Measurements from ENCODE around the gene PELI2. TPM values are rescaled to one million over a fixed set of nuclear protein-coding genes. Genes with fewer than 3 reads are reported as not detected.
"Not testable (repeated sequence)": the region's sequence is repeated elsewhere in the genome, so short reads cannot be mapped to it uniquely, and the experiment has no call there.

PELI2 gene
- total RNA-seq, 4 donors from 2014 or later, result 2.5 to 5.8 (median 4.2) TPM

- no peaks in the 10 kb centered on the region for H3K27me3 ChIP-seq
- in situ Hi-C loops (cut with MboI; ENCODE audit: low sequenced_read_pairs in 4 of 4), result no loop called here
- H3K36me3 ChIP-seq, result no peaks in the 10 kb centered on the region
- no peaks in the 10 kb centered on the region for H3K4me1 ChIP-seq
- ATAC-seq, result no peak
- intact Hi-C loops (cut with DNase I; ENCODE audit: low total_unique reads), result no loop called here
- no peak overlapping the region for H3K4me3 ChIP-seq
- no peak for DNase-seq
- H3K9me3 ChIP-seq, result peaks cover 0 to 4% (median 0%) of the 10 kb centered on the region in 3 donors
- H3K27ac ChIP-seq, result no peak overlapping the region
- TF ChIP-seq, protein P1, sequence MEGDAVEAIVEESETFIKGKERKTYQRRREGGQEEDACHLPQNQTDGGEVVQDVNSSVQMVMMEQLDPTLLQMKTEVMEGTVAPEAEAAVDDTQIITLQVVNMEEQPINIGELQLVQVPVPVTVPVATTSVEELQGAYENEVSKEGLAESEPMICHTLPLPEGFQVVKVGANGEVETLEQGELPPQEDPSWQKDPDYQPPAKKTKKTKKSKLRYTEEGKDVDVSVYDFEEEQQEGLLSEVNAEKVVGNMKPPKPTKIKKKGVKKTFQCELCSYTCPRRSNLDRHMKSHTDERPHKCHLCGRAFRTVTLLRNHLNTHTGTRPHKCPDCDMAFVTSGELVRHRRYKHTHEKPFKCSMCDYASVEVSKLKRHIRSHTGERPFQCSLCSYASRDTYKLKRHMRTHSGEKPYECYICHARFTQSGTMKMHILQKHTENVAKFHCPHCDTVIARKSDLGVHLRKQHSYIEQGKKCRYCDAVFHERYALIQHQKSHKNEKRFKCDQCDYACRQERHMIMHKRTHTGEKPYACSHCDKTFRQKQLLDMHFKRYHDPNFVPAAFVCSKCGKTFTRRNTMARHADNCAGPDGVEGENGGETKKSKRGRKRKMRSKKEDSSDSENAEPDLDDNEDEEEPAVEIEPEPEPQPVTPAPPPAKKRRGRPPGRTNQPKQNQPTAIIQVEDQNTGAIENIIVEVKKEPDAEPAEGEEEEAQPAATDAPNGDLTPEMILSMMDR (IDR thresholded peaks at IDR 0.05 in 4 of 5, conservative IDR thresholded peaks at IDR 0.05 in 1 of 5), result no peak
- no peak for TF ChIP-seq POLR2A (IDR thresholded peaks at IDR 0.05)
These were observed 44.3 kb downstream of the PELI2 start for GRCh38 chr14:56162476-56162875.

GRCh38 chr14:56166579-56166978 lies 48.4 kb downstream of the PELI2 start:
- H3K9me3 ChIP-seq; H3K27ac ChIP-seq; H3K4me3 ChIP-seq; H3K36me3 ChIP-seq; H3K27me3 ChIP-seq; DNase-seq; H3K4me1 ChIP-seq; in situ Hi-C loops (cut with MboI; ENCODE audit: low sequenced_read_pairs in 4 of 4); intact Hi-C loops (cut with DNase I; ENCODE audit: low total_unique reads); ATAC-seq: not testable (repeated sequence)

DNA sequence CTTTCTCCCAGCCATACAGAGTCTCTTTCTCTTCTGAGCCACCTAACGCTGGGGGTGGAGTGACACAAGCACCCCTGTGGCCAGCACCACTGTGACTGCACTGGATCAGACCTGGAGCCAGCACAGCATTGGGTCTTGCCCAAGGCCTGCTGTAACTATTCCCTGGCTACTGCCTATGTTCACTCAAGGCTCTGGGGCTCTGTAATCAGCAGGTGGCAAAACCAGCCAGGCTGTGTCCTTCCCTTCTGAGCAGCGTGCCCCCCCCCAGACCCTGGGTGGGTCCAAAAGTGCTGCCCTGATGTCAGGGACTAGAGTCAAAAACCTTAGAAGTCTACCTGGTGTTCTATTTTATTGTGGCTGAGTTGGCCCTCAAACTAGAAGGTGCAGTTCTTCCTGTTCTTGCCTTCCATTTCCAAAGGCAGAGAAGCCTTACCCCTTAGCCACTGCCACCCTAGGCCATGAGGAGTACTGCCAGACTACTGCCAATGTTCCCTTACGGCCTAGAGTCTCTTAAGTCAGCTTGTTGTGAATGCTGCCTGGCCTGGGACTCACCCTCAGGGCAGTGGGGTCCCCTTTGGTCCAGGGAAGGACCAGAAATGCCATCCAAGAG lies 49.9 kb downstream of the PELI2 start:
- Histone ChIP-seq H3K4me1 (peaks cover 0 to 7% of the 10 kb centered on the region in 2 donors), H3K27me3 (no peaks in the 10 kb centered on the region), H3K9me3 (peaks cover 0 to 4% (median 0%) of the 10 kb centered on the region in 3 donors), H3K27ac (no peak overlapping the region), H3K4me3 (no peak overlapping the region), H3K36me3 (no peaks in the 10 kb centered on the region)
- no peak for ATAC-seq
- no peak for TF ChIP-seq POLR2A (IDR thresholded peaks at IDR 0.05)
- TF ChIP-seq, protein P1 (IDR thresholded peaks at IDR 0.05 in 4 of 5, conservative IDR thresholded peaks at IDR 0.05 in 1 of 5), result no peak
- in situ Hi-C loops (cut with MboI; ENCODE audit: low sequenced_read_pairs in 4 of 4) (no loop called here), intact Hi-C loops (cut with DNase I; ENCODE audit: low total_unique reads) (no loop called here)
- no peak for DNase-seq

DNA sequence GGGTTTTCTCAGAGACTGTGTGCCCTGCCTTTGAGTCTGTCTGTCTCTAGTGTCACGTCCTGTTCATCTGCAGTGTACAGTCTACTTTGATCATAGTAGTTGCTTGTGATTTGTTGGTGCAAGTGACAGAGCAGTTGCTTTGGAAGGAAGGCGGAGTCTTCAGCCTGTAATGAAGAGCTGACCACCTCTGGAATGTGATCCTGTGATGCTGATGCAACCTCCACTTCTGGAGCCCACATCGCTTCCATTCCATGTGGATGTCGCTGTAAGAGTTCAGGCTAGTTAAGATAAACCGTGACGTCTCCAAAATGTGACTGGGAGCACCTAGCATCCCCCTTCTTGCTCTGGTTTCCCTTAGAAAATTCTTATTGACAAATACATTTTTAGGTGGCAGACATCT lies 51.8 kb downstream of the PELI2 start:
- TF ChIP-seq POLR2A (IDR thresholded peaks at IDR 0.05), result no peak
- TF ChIP-seq, protein P1 (IDR thresholded peaks at IDR 0.05 in 4 of 5, conservative IDR thresholded peaks at IDR 0.05 in 1 of 5), result no peak
- Histone ChIP-seq H3K4me1 (peaks cover 0 to 7% of the 10 kb centered on the region in 2 donors), H3K9me3 (no peaks in the 10 kb centered on the region), H3K27me3 (no peaks in the 10 kb centered on the region), H3K4me3 (no peak overlapping the region), H3K36me3 (no peaks in the 10 kb centered on the region), H3K27ac (no peak overlapping the region)
- intact Hi-C loops (cut with DNase I; ENCODE audit: low total_unique reads) (no loop called here), in situ Hi-C loops (cut with MboI; ENCODE audit: low sequenced_read_pairs in 4 of 4) (no loop called here)
- DNase-seq, result no peak
- no peak for ATAC-seq

GRCh38 chr14:56170877-56171422 lies 52.7 kb downstream of the PELI2 start:
- no peak for DNase-seq
- H3K4me1 ChIP-seq, result peaks cover 0 to 7% of the 10 kb centered on the region in 2 donors
- no peaks in the 10 kb centered on the region for H3K36me3 ChIP-seq
- intact Hi-C loops (cut with DNase I; ENCODE audit: low total_unique reads), result no loop called here
- in situ Hi-C loops (cut with MboI; ENCODE audit: low sequenced_read_pairs in 4 of 4), result no loop called here
- ATAC-seq, result no peak
- no peaks in the 10 kb centered on the region for H3K27me3 ChIP-seq
- H3K9me3 ChIP-seq, result no peaks in the 10 kb centered on the region
- TF ChIP-seq, protein P1 (IDR thresholded peaks at IDR 0.05 in 4 of 5, conservative IDR thresholded peaks at IDR 0.05 in 1 of 5), result no peak
- no peak for TF ChIP-seq POLR2A (IDR thresholded peaks at IDR 0.05)
- no peak overlapping the region for H3K4me3 ChIP-seq
- no peak overlapping the region for H3K27ac ChIP-seq
